COR-L47 (cell line): ENCODE measurements around the gene IMPDH2.

ENCODE experiments used
- DNase-seq: peaks from one replicate; lab custom pipeline; 2025; lab: John Stamatoyannopoulos, UW

Gene IMPDH2

DNA sequence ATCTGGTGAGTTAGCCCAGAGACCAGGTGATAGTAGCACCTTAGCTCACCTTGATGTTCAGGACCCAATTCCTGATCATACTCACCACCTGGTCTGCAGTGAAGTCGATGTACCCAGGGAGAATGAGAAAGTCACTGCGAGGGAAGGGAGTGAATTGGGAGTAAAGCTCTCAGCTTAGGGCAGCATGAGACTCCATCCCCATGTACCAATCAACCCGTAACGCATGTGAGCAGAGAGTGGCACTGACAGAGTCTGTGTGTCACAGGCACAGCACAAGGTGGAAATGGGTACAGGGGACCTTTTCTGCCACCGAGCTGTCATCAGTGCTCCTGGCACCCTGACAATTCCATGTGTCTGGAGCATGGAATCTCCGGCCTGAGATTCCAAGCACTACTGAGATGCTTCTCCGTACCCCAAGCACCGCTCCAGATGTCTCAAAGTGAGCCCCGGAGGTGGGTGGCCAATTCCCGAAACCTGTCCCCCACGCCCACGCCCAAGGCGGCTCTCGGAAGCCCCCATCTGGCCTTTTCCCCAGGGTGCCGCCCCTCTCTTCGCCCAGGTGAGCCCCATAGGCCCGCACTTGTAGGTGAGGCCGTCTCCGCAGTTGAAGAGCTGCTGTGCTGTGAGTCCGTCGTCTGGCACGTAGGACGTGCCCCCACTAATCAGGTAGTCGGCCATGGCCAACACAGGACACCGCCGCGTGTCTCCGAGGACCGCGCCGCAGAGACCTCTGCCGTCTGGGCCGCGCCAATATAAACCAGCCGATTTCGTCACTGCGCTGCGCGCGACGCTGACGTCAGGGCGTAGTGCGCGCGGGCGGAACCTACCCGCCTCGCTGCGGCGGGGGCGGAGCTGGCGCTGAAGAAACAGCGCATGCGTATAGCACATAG is at the start of gene IMPDH2:
IMPDH2 (minus strand) TSS at position 726 of the 890 bp plus-strand sequence; CDS start at position 678, 48 bp downstream.
- DNase-seq: peak; percentile 84

DNA sequence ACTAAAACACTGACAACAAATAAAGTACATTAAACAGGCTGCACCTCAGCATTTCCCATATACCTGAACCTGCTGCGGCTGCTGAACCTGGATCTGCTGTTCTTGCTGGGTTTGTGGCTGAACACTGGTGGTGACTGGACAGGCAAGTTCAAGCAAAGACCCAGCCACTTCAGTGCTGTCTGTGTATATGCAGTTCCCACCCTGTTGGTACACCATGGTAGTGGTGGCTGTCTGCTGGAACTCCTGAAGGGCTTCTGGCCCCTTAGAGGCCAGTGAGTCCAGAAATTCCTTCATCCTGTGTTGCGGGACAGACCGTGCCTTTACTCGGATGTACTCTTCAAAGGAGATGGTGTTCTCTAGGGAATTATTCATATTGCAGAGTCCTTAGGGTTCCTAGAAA is 47.4 kb upstream of the IMPDH2 start:
- no peak for DNase-seq

DNA sequence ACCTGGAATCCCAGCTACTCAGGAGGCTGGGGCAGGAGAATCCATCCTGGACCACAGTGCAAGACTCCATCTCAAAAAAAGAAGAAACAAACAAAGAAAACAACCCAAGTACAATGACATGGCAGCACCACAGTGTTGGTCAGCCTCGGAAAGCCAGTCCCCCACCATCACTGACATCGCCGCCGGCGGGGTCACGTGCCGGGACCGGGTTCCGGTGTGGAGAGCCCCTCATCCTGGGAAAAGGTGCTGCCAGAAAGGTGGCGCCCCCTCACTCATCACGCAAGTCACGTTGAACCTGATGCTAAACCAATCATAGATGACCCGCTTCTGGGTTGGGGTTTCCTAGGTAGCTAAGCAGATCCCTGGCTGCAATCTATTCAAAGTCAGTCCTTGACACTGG is 46.9 kb upstream of the IMPDH2 start:
- DNase-seq: no peak

DNA sequence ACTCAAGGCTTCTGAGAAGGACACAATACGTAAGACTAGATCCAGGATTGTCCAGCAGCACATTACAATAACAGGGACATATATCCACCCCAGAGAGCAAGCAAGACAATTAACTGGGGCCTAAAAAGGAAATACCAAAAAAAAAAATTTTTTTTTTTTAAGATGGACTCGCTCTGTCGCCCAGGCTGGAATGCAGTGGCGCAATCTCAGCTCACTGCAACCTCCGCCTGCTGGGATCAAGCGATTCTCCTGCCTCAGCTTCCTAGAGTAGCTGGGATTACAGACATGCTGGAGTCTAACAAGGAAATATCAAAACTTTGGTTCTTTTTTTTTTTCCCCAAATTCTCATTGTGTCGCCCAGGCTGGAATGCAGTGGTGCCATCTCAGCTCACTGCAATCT is 28.8 kb upstream of the IMPDH2 start:
- no peak for DNase-seq

DNA sequence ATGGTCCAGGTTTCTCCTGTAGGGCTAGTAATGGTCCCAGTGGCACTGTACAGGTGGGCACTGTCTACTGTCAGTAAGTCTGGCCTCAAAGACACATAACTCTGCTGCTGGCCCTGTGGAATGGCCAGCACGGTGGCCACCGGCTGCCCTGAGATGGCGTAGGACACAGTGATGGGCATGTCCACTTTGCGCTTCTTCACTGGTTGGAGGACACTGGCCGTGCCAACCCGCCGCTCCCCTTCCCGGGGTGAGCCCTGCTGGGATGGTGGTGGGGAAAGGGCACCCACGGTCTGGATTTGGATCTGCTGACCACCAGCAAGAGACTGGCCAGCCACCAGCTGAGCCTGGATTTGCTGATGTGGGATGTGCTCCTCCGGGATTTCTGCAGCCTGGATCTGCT is 28.1 kb upstream of the IMPDH2 start:
- DNase-seq: no peak

DNA sequence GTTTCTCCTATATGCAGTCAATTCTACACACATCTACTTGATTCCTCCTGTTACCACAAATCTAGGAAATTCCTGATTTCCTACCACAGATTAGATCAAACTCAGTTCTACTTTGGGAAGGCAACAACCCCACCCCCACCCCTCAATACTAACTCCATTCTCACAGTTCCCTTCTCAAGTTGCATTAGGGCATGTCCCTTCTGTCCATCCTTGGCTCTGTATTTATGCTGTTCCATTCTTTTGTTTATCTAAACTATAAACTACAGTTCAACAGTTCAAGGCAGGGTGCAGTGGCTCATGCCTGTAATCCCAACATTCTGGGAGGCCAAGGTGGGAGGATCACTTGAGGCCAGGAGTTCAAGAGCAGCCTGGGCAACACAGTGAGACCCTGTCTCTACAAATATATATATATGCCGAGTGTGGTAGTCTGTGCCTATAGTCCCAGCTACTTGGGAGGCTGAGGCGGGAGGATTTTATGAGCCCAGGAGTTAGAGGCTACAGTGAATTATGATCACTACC is 25.2 kb upstream of the IMPDH2 start:
- DNase-seq: no peak

DNA sequence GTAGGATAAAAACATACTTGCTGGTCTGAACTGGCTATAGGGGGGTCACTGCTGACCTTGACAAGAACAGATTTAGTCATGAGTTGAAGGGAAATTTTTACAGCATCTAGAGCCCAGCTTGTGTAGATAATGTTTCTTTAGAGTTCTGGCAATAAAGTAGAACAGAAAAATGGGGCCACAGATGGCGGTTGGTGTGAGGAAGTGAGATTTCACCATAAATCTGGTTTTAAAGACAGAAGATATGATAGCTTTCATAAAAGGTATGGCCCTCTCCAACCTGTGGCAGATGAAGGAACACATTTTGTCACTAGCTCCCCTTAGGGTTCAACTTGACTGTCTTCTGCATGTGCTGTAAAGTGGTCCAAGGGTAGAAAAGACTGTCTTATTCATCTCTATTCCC is 24.3 kb upstream of the IMPDH2 start:
- no peak for DNase-seq

DNA sequence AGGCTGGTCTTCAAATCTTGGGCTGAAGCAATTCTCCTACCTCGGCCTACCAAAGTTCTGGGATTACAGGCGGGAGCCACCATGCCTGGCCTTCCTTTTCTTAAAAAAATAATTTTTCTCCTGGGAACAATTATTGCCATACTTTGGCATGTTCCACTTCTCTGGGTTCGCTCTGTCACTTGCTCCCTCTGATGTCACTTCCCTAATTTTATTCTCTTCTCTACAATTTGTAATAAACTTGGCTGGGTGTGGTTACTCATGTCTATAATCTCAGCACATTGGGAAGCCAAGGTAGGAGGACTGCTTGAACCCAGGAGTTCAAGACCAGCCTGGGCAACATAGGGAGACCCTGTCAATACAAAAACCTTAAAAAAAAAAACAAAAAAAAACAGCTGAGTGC is 6.1 kb upstream of the IMPDH2 start:
- DNase-seq: no peak

DNA sequence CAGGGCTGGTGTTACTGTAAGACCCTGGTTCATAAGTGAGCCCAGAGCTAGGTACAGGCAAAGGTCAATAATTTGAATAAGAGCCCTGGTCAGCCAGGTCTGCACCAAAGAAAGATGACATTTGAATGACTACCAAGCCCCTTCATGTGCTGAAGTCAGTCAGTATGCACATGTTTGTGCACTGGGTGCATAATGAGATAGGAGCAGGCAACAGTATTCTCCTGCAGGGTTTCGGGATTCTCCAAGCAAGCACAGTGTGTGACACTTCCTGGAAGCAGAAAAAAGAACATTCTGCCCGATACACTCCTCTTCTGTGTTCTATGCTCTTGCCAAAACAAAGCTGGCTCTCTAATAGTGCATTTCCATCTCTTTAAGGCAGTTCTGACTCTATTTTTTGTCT is 5.5 kb upstream of the IMPDH2 start:
- DNase-seq: no peak

DNA sequence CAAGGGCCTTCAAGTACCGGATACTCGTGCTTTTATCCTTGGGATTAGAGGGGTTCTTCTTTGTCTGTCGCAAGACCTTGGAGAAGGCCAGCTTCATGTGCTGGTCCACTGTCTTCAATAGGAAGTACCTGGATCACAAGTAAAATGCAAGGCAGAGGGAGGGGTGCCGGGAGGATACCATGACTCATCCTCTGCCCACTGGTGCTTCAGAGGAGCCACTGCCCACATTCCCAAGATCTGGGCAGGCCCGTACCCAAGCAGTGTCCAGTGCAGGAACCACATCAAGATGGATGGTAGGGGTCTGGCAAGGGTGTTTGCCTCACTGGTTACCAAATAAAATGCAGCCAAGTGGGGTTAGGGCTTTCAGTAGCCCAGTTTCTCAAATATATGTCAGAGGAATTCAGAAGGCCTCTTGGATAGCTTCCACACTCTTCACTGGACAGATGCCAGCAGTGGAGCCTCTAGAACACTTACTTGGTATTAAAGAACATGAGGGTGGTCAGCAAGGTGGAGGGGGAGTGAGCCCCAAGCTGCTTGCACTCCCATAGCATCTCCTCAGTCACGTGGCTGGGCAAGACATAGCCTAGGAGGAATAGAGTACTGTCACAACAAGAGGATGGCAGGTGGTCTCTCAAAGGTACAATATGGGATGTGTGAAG is 3.6 kb upstream of the IMPDH2 start:
- no peak for DNase-seq

DNA sequence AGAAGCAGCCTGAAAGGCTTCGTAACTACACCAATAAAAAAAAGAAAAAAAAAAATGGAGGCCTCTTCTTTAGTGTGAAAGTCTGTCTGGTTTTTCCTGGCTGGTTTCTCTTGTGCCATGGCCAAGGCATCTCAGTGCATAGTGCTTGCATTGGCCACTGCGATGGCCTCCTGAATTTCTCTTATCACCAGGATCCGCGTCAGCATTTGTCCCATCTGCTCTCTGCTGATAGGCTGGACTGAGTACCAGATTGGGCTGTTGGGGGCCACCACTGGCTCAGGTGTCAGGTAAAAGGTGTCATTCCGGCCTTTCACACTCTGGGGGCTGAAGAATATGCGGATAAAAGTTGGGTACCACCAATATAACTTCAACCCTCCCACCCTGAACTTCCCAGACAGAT is 1.1 kb upstream of the IMPDH2 start:
- no peak for DNase-seq

DNA sequence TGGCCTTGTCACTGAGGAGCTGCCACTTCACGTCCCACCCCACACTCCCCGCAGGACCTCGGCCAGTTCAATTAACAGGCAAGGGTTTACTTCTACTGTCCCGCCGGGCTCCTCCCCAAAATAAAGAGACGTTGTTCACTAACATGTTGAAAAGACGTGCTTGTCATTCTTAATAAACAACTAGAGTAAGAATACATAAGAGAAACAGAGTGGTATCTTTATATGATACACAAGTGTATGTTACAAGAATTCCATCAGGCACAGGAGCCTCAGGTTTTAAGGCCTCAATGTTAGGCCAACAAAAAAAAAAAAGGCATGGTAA is 326 bp upstream of the IMPDH2 start:
- no peak for DNase-seq

DNA sequence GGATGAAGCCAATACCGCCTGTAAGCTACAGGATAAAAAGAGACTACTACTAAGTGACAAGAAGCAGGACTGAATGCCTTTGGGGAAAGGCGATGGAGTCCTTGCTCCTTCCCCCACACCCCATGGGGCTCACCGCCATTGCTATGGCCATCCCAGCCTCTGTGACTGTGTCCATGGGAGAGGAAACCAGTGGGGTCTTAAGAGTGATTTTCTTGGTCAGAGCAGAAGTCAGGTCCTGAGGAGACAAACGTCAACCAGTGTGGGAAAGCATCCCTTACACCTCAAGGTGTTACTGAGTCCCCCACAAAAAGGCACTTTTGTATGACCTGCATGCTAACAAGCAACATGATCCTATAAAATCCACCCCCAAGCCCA is 913 bp downstream of the IMPDH2 start:
- DNase-seq: no peak

DNA sequence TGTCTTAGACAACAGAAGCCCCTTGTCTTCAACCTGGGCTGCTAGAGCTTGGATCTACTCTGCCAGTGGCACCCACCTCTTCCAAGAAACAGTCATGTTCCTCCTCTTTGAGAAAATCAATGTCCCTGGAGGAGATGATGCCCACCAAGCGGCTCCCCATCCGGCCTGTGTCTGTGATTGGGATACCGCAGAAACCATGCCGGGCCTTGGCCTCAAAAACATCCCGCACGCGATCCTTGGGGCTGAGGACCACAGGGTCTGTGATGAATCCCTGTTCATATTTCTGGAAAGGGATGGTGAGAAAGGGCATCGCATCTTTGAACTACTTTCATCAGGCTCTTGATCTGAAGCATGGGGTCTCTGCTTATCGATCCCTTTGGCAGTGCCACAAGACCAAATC is 1.6 kb downstream of the IMPDH2 start:
- no peak for DNase-seq

DNA sequence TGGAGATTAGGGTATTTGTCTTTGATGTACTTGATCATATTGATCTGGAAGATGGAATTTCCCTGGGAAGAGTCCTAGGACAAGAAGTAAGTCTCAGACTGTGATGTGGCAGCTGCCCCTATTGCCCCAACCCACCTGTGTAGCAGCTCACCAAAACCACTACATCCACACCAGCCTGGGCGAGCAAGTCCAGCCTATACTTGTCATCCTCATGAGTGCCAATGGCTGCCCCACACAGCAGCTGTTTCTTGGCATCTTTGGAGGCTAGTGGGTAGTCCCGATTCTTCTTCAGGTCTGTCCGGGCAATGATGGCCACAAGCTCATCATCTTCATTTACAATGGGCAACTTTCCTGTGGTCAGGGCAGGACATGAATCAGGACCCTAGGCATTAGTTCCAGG is 2.7 kb downstream of the IMPDH2 start:
- DNase-seq: no peak

DNA sequence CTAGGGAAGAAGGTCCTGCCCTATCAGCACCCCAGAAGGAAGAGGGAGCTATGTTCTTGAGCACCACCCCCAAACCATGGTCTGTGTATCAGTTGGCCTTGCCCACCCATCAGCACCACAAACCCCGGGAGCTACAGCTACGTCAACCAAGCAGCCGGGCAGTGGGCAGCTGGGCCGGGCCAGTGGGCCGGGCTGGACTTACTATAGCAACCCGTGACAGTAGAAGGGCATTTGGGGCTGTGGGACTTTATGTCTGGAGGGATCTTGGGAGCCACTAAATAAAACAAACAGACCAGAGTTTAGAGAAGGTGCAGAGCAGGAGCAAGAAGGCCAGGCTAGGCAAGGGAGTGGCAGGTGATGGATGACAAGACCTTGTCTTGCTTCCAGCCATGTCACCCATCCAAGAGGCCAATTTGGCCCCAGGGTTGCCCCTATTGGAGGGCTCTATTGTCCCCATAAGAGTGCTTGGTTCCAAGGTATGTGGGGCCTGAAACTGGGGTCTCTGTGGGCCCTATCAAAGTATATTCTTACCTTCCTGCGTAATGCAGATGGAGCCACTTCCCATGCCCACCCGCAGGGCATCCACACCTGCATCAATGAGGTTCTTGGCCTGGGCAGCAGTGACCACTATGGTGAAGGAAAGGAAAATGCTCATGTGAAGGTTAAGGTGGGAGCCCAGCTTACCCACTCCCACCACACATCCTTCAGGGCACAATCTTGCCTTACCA is 3.2 kb downstream of the IMPDH2 start:
- no peak for DNase-seq

DNA sequence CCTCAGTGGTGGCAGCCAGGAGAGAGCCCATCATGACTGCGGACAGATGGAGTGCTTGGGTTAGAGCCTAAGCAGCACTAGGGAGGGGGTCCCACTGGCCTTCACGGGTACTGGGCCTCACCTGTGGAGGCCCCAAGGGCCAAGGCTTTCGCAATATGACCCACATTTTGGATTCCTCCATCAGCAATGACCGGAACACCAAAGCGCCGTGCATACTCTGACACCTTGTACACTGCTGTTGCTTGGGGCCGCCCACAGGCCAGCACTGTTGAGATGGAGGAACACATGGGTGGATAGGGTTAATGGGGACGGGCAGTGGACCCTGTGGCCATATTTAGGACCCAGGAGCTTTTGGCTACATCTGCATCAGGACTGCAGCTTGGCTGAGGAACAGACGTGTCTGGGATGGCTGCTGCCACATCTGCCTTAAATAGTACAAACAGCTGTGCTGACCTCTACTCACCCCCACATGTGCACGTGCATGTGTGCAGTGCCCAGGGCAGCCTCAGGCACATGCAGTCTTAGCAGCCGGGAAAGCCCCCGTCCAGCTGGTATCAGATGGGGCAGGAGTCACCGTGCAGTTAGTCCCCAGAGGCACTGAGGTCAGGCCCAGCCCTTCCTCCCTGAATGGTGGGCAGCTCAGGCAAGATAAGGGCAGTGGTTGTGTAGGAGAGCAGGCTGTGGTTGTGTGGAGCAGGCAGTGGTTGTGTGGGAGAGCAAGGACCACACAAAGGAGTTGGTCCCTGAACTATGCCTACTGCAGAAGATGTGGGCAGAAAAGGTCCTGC is 4.0 kb downstream of the IMPDH2 start:
- no peak for DNase-seq

DNA sequence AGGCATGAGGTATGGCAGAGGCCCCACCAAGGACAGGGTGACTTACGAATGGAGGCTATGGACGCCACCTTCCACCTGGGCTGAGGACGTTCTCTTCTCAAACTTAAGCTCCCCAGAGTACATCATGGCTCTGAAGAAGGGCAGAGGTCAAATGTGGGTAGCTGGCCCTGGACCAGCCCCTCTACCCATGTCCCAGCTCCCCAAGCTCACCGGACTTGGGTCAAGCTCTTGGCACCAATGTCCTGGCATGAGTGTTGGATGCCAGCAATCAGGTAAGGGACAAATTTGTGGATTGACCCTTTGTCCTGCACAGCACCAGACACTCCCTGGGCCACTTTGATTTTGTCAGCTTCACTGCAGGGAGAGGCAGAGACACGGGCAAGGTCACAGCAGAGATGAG is 4.7 kb downstream of the IMPDH2 start:
- DNase-seq: no peak

DNA sequence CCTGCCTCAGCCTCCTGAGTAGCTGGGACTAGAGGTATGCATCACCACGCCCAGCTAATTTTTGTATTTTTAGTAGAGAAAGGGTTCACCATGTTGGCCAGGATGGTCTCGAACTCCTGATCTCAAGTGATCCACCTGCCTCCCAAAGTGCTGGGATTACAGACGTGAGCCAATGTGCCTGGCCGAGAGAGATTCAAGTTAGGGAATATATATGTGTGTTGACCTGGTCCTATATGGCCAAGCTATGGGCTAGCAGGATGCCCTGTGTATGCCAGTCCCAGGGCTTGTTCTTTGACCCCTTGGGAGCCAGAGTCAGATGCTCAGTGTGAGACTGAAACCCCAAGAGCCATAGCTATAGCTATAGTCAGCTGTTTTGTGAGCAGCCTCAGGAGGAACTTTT is 5.4 kb downstream of the IMPDH2 start:
- no peak for DNase-seq

DNA sequence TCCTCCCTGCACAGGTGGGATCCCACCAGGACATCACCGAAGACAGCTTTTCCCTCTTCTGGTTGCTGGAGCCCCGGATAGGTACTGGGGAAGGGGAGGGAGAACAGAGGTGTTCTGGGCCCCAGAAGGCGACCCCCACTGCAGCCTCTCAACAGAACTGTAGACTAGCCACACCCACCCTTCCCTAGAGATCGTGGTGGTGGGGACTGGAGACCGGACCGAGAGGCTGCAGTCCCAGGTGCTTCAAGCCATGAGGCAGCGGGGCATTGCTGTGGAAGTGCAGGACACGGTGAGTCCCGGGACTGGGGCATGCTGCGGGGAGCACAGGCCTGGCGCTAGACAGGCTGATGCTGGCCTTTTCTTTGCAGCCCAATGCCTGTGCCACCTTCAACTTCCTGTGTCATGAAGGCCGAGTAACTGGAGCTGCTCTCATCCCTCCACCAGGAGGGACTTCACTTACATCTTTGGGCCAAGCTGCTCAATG is 6.5 kb downstream of the IMPDH2 start:
- DNase-seq: no peak

DNA sequence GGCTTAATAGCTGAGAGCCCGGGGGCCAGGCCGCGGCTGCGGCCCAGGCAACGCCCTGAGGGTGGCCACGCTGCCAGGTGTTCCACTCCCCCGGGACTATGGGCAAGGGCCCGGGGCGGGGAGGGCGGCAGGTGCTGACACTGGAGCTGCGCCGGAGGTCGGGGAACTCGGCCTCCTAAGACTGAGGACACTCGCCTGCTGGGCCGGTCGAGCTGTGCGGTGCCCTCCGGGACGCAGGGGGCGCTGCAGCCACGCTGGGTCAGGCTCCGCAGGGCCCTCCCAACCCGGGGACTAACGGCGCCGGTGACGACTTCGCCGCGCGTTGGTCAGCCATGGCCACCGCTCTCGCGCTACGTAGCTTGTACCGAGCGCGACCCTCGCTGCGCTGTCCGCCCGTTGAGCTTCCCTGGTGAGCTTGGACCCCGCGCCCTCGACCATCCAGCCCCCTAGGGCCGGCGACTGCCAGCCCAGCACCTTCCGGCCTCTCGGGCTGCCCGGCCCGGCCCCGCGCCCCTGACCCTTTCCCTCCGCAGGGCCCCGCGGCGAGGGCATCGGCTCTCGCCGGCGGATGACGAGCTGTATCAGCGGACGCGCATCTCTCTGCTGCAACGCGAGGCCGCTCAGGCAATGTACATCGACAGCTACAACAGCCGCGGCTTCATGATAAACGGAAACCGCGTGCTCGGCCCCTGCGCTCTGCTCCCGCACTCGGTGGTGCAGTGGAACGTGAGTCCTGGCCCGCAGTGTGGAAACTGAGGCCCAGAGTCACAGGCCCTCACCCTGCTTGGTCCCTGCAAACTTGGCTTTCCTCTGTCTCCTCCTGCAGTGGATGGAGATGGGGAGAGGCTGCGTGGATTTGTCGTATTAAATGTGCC is 7.1 kb downstream of the IMPDH2 start, which contains the start of gene NDUFAF3:
NDUFAF3 (plus strand) TSS at position 309 of the 875 bp plus-strand sequence; CDS start at position 333, 24 bp downstream.
- DNase-seq: peak; percentile 88
